RWPE1 (cell line): Measurements from ENCODE around the gene CRACDL.
A peak's percentile ranks its signal among the peaks of the same experiment; 100 is the strongest.

Source experiments
- CTCF ChIA-PET: fragments of 350-600 bp; sonication (Branson Sonifier 250); formaldehyde crosslinking; extraction: SDS; loops from one replicate; lab custom pipeline; 2021; lab: Yijun Ruan, JAX
- POLR2A ChIA-PET: fragments of 400-600 bp; formaldehyde crosslinking; extraction: SDS; loops from one replicate; lab custom pipeline; 2020; ENCODE audit warnings: antibody characterized with exemption; ENCODE audit not compliant: low non-redundant PET; lab: Yijun Ruan, JAX
- DNase-seq: peaks from one replicate; pipeline ENCODE4 v3.0.0; 2012; ENCODE audit warnings: low spot score
- H3K27ac ChIP-seq: fragments of 450-650 bp; 2 replicates; pipeline ENCODE4 v1.5.1; 2017
- CTCF ChIP-seq: fragments of 450-650 bp; conservative IDR thresholded peaks from 2 replicates; pipeline ENCODE4 v1.5.1; 2017; ENCODE audit warnings: low read depth, mild to moderate bottlenecking

The CRACDL gene

GRCh38 chr2:98908931-98909316 is 27.1 kb downstream of the CRACDL start:
- no peak for DNase-seq
- TF ChIP-seq CTCF: no peak
- ChIA-PET POLR2A (no interaction called here), CTCF (no interaction called here)
- peak overlapping the region; percentile 97 for H3K27ac ChIP-seq

GRCh38 chr2:98907966-98908905 is 27.8 kb downstream of the CRACDL start:
- POLR2A ChIA-PET: no interaction called here
- TF ChIP-seq CTCF: no peak
- CTCF ChIA-PET: no interaction called here
- H3K27ac ChIP-seq: peak overlapping the region; percentile 97
- DNase-seq: peak; percentile 20

GRCh38 chr2:98907385-98907784 is 28.6 kb downstream of the CRACDL start:
- no peak for DNase-seq
- ChIA-PET POLR2A (no interaction called here), CTCF (no interaction called here)
- H3K27ac ChIP-seq: no peak overlapping the region
- TF ChIP-seq CTCF: no peak

- TF ChIP-seq CTCF: no peak
- no peak for DNase-seq
- CTCF ChIA-PET: no interaction called here
- POLR2A ChIA-PET: interaction anchor here (0.5 kb wide), 1 partner anchor 240 kb away, joined by 5 read pairs; no protein-coding TSS in a partner anchor
- H3K27ac ChIP-seq: no peak overlapping the region
Measured at GRCh38 chr2:98903767-98904485, 32.1 kb downstream of the CRACDL start.

- ChIA-PET POLR2A (no interaction called here), CTCF (no interaction called here)
- TF ChIP-seq CTCF: no peak
- no peak for DNase-seq
- H3K27ac ChIP-seq: no peak overlapping the region
Measured at GRCh38 chr2:98903064-98903355, 33.0 kb downstream of the CRACDL start.

GRCh38 chr2:98902209-98903063 is 33.6 kb downstream of the CRACDL start:
- CTCF ChIA-PET: no interaction called here
- POLR2A ChIA-PET: interaction anchor here (0.6 kb wide), 1 partner anchor 31 kb away, joined by 3 read pairs; no protein-coding TSS in a partner anchor
- DNase-seq: no peak
- no peak overlapping the region for H3K27ac ChIP-seq
- TF ChIP-seq CTCF: no peak
